Mesenchymal stem cell (in vitro differentiated cells and primary cell): ENCODE measurements around the gene SNORC.

ENCODE experiments used
- DNase-seq: peaks from one replicate; pipeline ENCODE4 v3.0.0-alpha.2; 2013
- H2AFZ ChIP-seq: one replicate; pipeline ENCODE4 v1.6.1; 2013; ENCODE audit warnings: low read depth, mild to moderate bottlenecking, control low read depth, inconsistent platforms, low read length, moderate library complexity
- H2AK5ac ChIP-seq: 2 replicates; pipeline ENCODE4 v1.6.1; 2013; ENCODE audit warnings: low read length, moderate library complexity, mild to moderate bottlenecking, inconsistent platforms; ENCODE audit not compliant: severe bottlenecking
- H2BK120ac ChIP-seq: one replicate; pipeline ENCODE4 v1.6.1; 2013; ENCODE audit warnings: low read depth, mild to moderate bottlenecking, inconsistent platforms, low read length, moderate library complexity
- H2BK12ac ChIP-seq, 2 experiments: one replicate each; pipeline ENCODE4 v1.6.1; 2013; ENCODE audit warnings: inconsistent platforms in 2 of 2, low read length in 2 of 2, mild to moderate bottlenecking in 2 of 2, moderate library complexity in 2 of 2, control low read depth in 1 of 2
- H2BK15ac ChIP-seq: one replicate; pipeline ENCODE4 v1.6.1; 2013; ENCODE audit warnings: mild to moderate bottlenecking, low read depth, inconsistent platforms; ENCODE audit not compliant: poor library complexity, severe bottlenecking
- H2BK5ac ChIP-seq: 2 replicates; pipeline ENCODE4 v1.6.1; 2013; ENCODE audit warnings: low read depth, mild to moderate bottlenecking, low read length, control low read depth, inconsistent platforms; ENCODE audit not compliant: poor library complexity, severe bottlenecking
- H3K14ac ChIP-seq, 2 experiments: one replicate each; pipeline ENCODE4 v1.6.1; 2013; ENCODE audit warnings: inconsistent platforms in 2 of 2, low read length in 2 of 2, control low read depth in 1 of 2, mild to moderate bottlenecking in 1 of 2, moderate library complexity in 1 of 2
- H3K18ac ChIP-seq, 2 experiments: one replicate each; pipeline ENCODE4 v1.6.1; 2013; ENCODE audit warnings: inconsistent platforms in 2 of 2, low read length in 2 of 2, control low read depth in 1 of 2, low read depth in 1 of 2, mild to moderate bottlenecking in 1 of 2
- H3K23ac ChIP-seq, 2 experiments: one replicate each; pipeline ENCODE4 v1.6.1; 2013; ENCODE audit warnings: inconsistent platforms in 2 of 2, low read length in 2 of 2, mild to moderate bottlenecking in 2 of 2, moderate library complexity in 2 of 2, control low read depth in 1 of 2
- H3K27ac ChIP-seq: 2 replicates; pipeline ENCODE4 v1.5.1; 2013; ENCODE audit warnings: mild to moderate bottlenecking, moderate library complexity, low read length, control low read depth, inconsistent platforms; ENCODE audit not compliant: poor library complexity, severe bottlenecking
- H3K27me3 ChIP-seq, 2 experiments: 2 replicates each; pipeline versions ENCODE4 v1.6.1 to v1.7.0; 2013; ENCODE audit warnings: low read length in 2 of 2, mild to moderate bottlenecking in 2 of 2, moderate library complexity in 2 of 2, control low read depth in 1 of 2, inconsistent platforms in 1 of 2; ENCODE audit not compliant: control insufficient read depth in 1 of 2, insufficient read depth in 1 of 2
- H3K36me3 ChIP-seq, 2 experiments: 2 replicates each; pipeline versions ENCODE4 v1.6.1 to v1.7.0; 2013; ENCODE audit warnings: low read length in 2 of 2, control low read depth in 1 of 2, inconsistent platforms in 1 of 2, low read depth in 1 of 2, mild to moderate bottlenecking in 1 of 2; ENCODE audit not compliant: insufficient read depth in 2 of 2, control insufficient read depth in 1 of 2
- H3K4ac ChIP-seq, 2 experiments: one replicate each; pipeline ENCODE4 v1.6.1; 2013; ENCODE audit warnings: inconsistent platforms in 2 of 2, low read length in 2 of 2, mild to moderate bottlenecking in 2 of 2, moderate library complexity in 2 of 2, control low read depth in 1 of 2, low read depth in 1 of 2
- H3K4me1 ChIP-seq: 2 replicates; pipeline ENCODE4 v1.6.1; 2013; ENCODE audit warnings: low read depth, low read length, control low read depth; ENCODE audit not compliant: control insufficient read depth, insufficient read depth
- H3K4me2 ChIP-seq: 2 replicates; pipeline ENCODE4 v1.6.1; 2013; ENCODE audit warnings: low read length, mild to moderate bottlenecking, inconsistent platforms; ENCODE audit not compliant: poor library complexity, severe bottlenecking
- H3K4me3 ChIP-seq, 2 experiments: 2 replicates each; pipeline versions ENCODE4 v1.5.1 to v1.7.0; 2013; ENCODE audit warnings: low read length in 2 of 2, mild to moderate bottlenecking in 2 of 2, control low read depth in 1 of 2, low read depth in 1 of 2; ENCODE audit not compliant: insufficient read depth in 1 of 2
- H3K79me1 ChIP-seq: replicated peaks from 2 replicates; pipeline ENCODE4 v1.6.1; 2013; ENCODE audit warnings: mild to moderate bottlenecking, control low read depth, low read length, inconsistent platforms; ENCODE audit not compliant: poor library complexity, severe bottlenecking
- H3K9ac ChIP-seq: 2 replicates; pipeline ENCODE4 v1.7.0; 2013; ENCODE audit warnings: mild to moderate bottlenecking, low read length, moderate library complexity
- H3K9me3 ChIP-seq: 2 replicates; pipeline ENCODE4 v1.7.0; 2013; ENCODE audit warnings: mild to moderate bottlenecking, low read length; ENCODE audit not compliant: control insufficient read depth
- H4K8ac ChIP-seq: one replicate; pipeline ENCODE4 v1.6.1; 2013; ENCODE audit warnings: inconsistent platforms, mild to moderate bottlenecking, low read length, moderate library complexity
- H4K91ac ChIP-seq: one replicate; pipeline ENCODE4 v1.6.1; 2013; ENCODE audit warnings: mild to moderate bottlenecking, low read length, inconsistent platforms
- WGBS: methylation state at CpG from one replicate; pipeline ENCODE4 v1.1.7; 2013; ENCODE audit warnings: mixed read lengths; 5-methylcytosine and 5-hydroxymethylcytosine counted together

Gene SNORC

DNA sequence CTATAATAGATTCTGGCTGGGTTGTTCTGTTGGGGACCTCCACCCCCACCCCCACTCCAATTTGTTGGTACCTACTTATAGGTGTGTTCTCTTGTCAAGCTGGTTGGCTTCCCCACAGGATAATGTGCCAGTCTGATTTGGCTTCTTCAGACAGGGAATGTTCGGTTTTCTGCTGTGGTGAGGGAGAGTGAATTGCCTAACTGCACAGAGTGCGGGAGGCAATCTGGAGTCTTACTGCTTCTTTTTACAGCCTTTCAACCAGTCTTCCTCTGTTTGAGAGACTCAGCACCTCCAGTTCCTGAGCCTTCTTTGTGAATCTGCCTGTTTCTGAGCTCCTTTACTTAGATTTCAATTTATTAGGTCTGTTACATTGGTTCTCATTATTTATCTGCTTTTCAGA is 27.4 kb upstream of the SNORC start:
- Histone ChIP-seq H2AFZ (no peak overlapping the region), H3K4me3 (no peak overlapping the region), H2BK5ac (no peak overlapping the region), H2BK120ac (no peak overlapping the region), H3K4ac (no peak overlapping the region), H3K27me3 (no peaks in the 10 kb centered on the region), H3K9ac (no peak overlapping the region), H3K14ac (no peak overlapping the region), H3K36me3 (peaks cover 18 to 84% of the 10 kb centered on the region in 2 experiments), H2BK12ac (no peak overlapping the region), H4K8ac (no peak overlapping the region), H3K4me1 (no peaks in the 10 kb centered on the region), H3K4me2 (no peak overlapping the region), H2BK15ac (no peak overlapping the region), H3K9me3 (no peaks in the 10 kb centered on the region), H4K91ac (no peak overlapping the region), H3K79me1 (peaks cover 22% of the 10 kb centered on the region), H3K27ac (no peak overlapping the region), H3K23ac (no peak overlapping the region), H2AK5ac (no peak overlapping the region), H3K18ac (no peak overlapping the region)
- DNase-seq = no peak
- 70% methylated on average over 2 of the region's 2 CpGs for WGBS

DNA sequence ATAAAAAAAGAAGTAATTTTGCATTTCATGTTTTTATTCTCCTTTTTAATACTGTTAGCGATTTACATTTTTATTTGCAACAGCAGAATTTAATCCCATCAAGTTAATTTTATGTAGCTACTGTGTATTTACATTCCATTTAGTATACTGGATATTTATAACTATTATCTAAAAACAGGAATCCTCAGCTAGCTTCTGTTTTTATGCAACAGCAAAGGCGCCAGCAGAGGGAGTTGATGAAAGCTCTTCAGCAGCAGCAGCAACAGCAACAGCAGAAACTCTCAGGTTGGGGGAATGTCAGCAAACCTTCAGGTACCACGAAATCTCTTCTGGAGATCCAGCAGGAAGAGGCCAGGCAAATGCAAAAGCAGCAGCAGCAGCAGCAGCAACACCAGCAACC is 26.2 kb upstream of the SNORC start:
- DNase-seq = no peak
- H3K4ac ChIP-seq = no peak overlapping the region
- no peaks in the 10 kb centered on the region for H3K9me3 ChIP-seq

DNA sequence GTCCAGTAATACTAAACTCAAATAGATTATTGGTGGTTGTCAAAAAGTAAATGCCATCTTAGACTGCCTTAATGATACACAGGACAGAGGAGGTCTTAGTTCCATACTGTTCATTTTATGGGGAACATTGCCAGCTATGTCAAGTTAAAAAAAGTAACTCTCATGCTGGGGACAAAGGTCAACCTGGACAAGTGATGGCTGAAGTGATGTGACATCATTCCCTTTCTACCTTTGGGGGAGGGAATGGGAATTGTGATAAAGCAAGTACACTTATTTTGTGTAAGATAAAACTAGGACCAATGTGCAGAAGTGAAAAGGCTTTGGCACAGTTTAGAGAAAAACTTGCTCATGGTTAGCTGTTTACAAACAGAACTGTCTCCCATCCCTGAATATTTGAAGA is 24.0 kb upstream of the SNORC start:
- peaks cover 21% of the 10 kb centered on the region for H3K79me1 ChIP-seq
- H2BK12ac ChIP-seq = no peak overlapping the region
- H3K27ac ChIP-seq = no peak overlapping the region

More for the DNA sequence above, 26.2 kb upstream of the SNORC start:
- no peak overlapping the region for H4K8ac ChIP-seq
- no peak overlapping the region for H2AFZ ChIP-seq
- H2BK120ac ChIP-seq = no peak overlapping the region
- no peak overlapping the region for H3K4me3 ChIP-seq
- H3K18ac ChIP-seq = no peak overlapping the region
- peaks cover 22% of the 10 kb centered on the region for H3K79me1 ChIP-seq
- H2AK5ac ChIP-seq = no peak overlapping the region
- H3K14ac ChIP-seq = no peak overlapping the region
- no peak overlapping the region for H3K9ac ChIP-seq
- no peak overlapping the region for H3K27ac ChIP-seq
- H3K4me2 ChIP-seq = no peak overlapping the region
- H3K23ac ChIP-seq = no peak overlapping the region
- no peak overlapping the region for H2BK5ac ChIP-seq
- WGBS = 93% methylated on average over 2 of the region's 3 CpGs
- no peaks in the 10 kb centered on the region for H3K4me1 ChIP-seq
- H2BK15ac ChIP-seq = no peak overlapping the region
- H3K36me3 ChIP-seq = peaks cover 22 to 91% of the 10 kb centered on the region in 2 experiments
- H2BK12ac ChIP-seq = no peak overlapping the region
- H3K27me3 ChIP-seq = no peaks in the 10 kb centered on the region
- H4K91ac ChIP-seq = no peak overlapping the region

DNA sequence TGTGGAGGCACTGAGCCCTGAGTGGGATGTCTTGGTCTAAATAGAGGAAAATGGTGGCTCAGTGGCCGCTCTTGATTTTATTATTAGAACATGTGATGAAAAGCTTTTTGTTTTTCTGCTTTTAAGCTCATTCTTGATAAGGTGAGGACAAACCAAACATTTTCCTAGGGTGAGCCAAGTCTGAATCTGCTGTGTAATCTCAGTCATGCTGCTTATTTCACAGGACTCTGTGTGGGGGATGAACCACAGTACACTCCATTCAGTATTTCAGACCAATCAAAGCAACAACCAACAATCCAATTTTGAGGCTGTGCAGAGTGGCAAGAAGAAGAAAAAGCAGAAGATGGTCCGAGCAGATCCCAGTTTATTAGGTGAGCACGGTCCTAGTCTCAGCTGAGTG is 20.0 kb upstream of the SNORC start:
- H3K4me2 ChIP-seq = no peak overlapping the region
- no peak overlapping the region for H3K14ac ChIP-seq
- peaks cover 8% of the 10 kb centered on the region for H3K79me1 ChIP-seq
- H3K9ac ChIP-seq = no peak overlapping the region
- DNase-seq = no peak
- no peak overlapping the region for H3K18ac ChIP-seq
- no peak overlapping the region for H4K8ac ChIP-seq
- no peak overlapping the region for H2BK120ac ChIP-seq
- H3K4me3 ChIP-seq = no peak overlapping the region
- WGBS = 96% methylated on average over 3 of the region's 3 CpGs
- no peak overlapping the region for H2AK5ac ChIP-seq
- H3K4me1 ChIP-seq = peaks cover 5% of the 10 kb centered on the region
- no peak overlapping the region for H3K4ac ChIP-seq
- no peak overlapping the region for H2BK15ac ChIP-seq
- no peak overlapping the region for H2BK5ac ChIP-seq
- H3K27me3 ChIP-seq = no peaks in the 10 kb centered on the region
- no peak overlapping the region for H2BK12ac ChIP-seq
- peaks cover 28 to 71% of the 10 kb centered on the region in 2 experiments for H3K36me3 ChIP-seq
- H2AFZ ChIP-seq = no peak overlapping the region
- no peaks in the 10 kb centered on the region for H3K9me3 ChIP-seq
- no peak overlapping the region for H3K23ac ChIP-seq
- no peak overlapping the region for H4K91ac ChIP-seq
- H3K27ac ChIP-seq = no peak overlapping the region

More for the DNA sequence above, 24.0 kb upstream of the SNORC start:
- no peak overlapping the region for H2AFZ ChIP-seq
- no peak overlapping the region for H3K4ac ChIP-seq
- no peak overlapping the region for H2BK15ac ChIP-seq
- no peaks in the 10 kb centered on the region for H3K4me1 ChIP-seq
- DNase-seq = no peak
- no peak overlapping the region for H3K4me2 ChIP-seq
- no peak overlapping the region for H2AK5ac ChIP-seq
- H3K9me3 ChIP-seq = no peaks in the 10 kb centered on the region
- H3K27me3 ChIP-seq = no peaks in the 10 kb centered on the region
- no peak overlapping the region for H2BK120ac ChIP-seq
- no peak overlapping the region for H3K4me3 ChIP-seq
- H3K9ac ChIP-seq = no peak overlapping the region
- H3K23ac ChIP-seq = no peak overlapping the region
- H4K8ac ChIP-seq = no peak overlapping the region
- no peak overlapping the region for H4K91ac ChIP-seq
- H3K18ac ChIP-seq = no peak overlapping the region
- H3K36me3 ChIP-seq = peaks cover 32 to 94% of the 10 kb centered on the region in 2 experiments
- no peak overlapping the region for H2BK5ac ChIP-seq
- no peak overlapping the region for H3K14ac ChIP-seq
